B cell (primary cell): ENCODE data around the gene CCSAP. TPM values are rescaled to one million over a fixed set of nuclear protein-coding genes. Genes with fewer than 3 reads are reported as not detected.

ENCODE experiments used
- ATAC-seq: fragments of 200-7000 bp; cut with Tn5 transposase; one replicate; pipeline ENCODE4 v1.10.0; 2021; ENCODE audit warnings: low read depth, mild to moderate bottlenecking, moderate number of reproducible peaks, moderate library complexity
- CTCF ChIA-PET: fragments of 350-600 bp; sonication (Branson Sonifier 250); formaldehyde crosslinking; loops from one replicate; lab custom pipeline; 2021; ENCODE audit warnings: antibody characterized with exemption, inconsistent platforms; lab: Charles Lee
- POLR2A ChIA-PET: fragments of 350-600 bp; sonication (Branson Sonifier 250); formaldehyde crosslinking; loops from one replicate; lab custom pipeline; 2021; ENCODE audit warnings: antibody characterized with exemption; lab: Charles Lee
- DNase-seq: peaks from one replicate; pipeline ENCODE4 v3.0.0; 2013
- H2AFZ ChIP-seq: 2 replicates; pipeline ENCODE4 v1.6.1; 2012; ENCODE audit warnings: mild to moderate bottlenecking, low read depth, low read length; ENCODE audit not compliant: insufficient read depth, poor library complexity, severe bottlenecking
- H3K27ac ChIP-seq, 2 donors: 1 replicate in 1 of 2; 2 replicates in 1 of 2; pipeline ENCODE4 v1.5.1; 2012 to 2013; ENCODE audit warnings: low read length in 2 of 2, mild to moderate bottlenecking in 2 of 2, moderate library complexity in 1 of 2
- H3K27me3 ChIP-seq, 4 experiments: fragments of 200-600 bp in 1 of 4; sonication (generic) in 1 of 4; replicated peaks in 1 of 4; 1 replicate in 2 of 4; 2 replicates in 2 of 4; pipeline versions ENCODE4 v1.6.1 to v1.7.0; 2013 to 2016; ENCODE audit warnings: low read length in 3 of 4, mild to moderate bottlenecking in 2 of 4, mixed read lengths in 1 of 4, moderate library complexity in 1 of 4; ENCODE audit not compliant: insufficient read depth in 4 of 4, control insufficient read depth in 3 of 4; ENCODE audit errors: control extremely low read depth in 1 of 4
- H3K36me3 ChIP-seq, 2 experiments: replicated peaks in 1 of 2; 1 replicate in 1 of 2; 2 replicates in 1 of 2; pipeline versions ENCODE4 v1.6.1 to v1.7.1; 2013; ENCODE audit warnings: low read length in 1 of 2; ENCODE audit not compliant: insufficient read depth in 2 of 2, control insufficient read depth in 1 of 2; ENCODE audit errors: control extremely low read depth in 1 of 2, extremely low read depth in 1 of 2
- H3K4me1 ChIP-seq, 2 donors: fragments of 200-600 bp in 1 of 2; sonication (generic) in 1 of 2; 1 replicate in 1 of 2; 2 replicates in 1 of 2; pipeline versions ENCODE4 v1.5.1 to v1.6.1; 2013 to 2017; ENCODE audit warnings: low read length in 2 of 2; ENCODE audit not compliant: control insufficient read depth in 2 of 2, insufficient read depth in 2 of 2
- H3K4me2 ChIP-seq: replicated peaks from 2 replicates; pipeline ENCODE3; 2012; ENCODE audit warnings: mild to moderate bottlenecking, low read depth, low read length; ENCODE audit not compliant: poor library complexity, severe bottlenecking
- H3K4me3 ChIP-seq, 5 experiments: fragments of 200-600 bp in 1 of 5; sonication (generic) in 1 of 5; 1 replicate in 3 of 5; 2 replicates in 2 of 5; pipeline versions ENCODE4 v1.5.1 to v1.7.0; 2011 to 2016; ENCODE audit warnings: low read length in 4 of 5, mild to moderate bottlenecking in 4 of 5, low read depth in 2 of 5, control low read depth in 1 of 5, moderate library complexity in 1 of 5; ENCODE audit not compliant: insufficient read depth in 1 of 5; ENCODE audit errors: control extremely low read depth in 1 of 5, extremely low read depth in 1 of 5
- H3K79me2 ChIP-seq: fragments of 200-600 bp; sonication (generic); one replicate; pipeline ENCODE4 v1.6.0; 2016; ENCODE audit warnings: low read length; ENCODE audit not compliant: control insufficient read depth, insufficient read depth
- H3K9ac ChIP-seq: fragments of 200-600 bp; sonication (generic); 2 replicates; pipeline ENCODE4 v1.6.1; 2017; ENCODE audit warnings: mild to moderate bottlenecking, low read length, moderate library complexity
- H3K9me3 ChIP-seq, 3 donors: one replicate each; pipeline versions ENCODE4 v1.6.1 to v1.7.1; 2013; ENCODE audit warnings: low read length in 2 of 3; ENCODE audit not compliant: control insufficient read depth in 2 of 3, insufficient read depth in 1 of 3; ENCODE audit errors: control extremely low read depth in 1 of 3
- H4K20me1 ChIP-seq: 2 replicates; pipeline ENCODE4 v1.6.0; 2012; ENCODE audit warnings: mild to moderate bottlenecking, low read length; ENCODE audit not compliant: insufficient read depth, control insufficient read depth, poor library complexity, severe bottlenecking
- H3K27ac Mint-ChIP-seq: one replicate; pipeline ENCODE4 v1.8.0; 2021; ENCODE audit warnings: mixed read lengths
- H3K27me3 Mint-ChIP-seq: one replicate; pipeline ENCODE4 v1.8.0; 2021; ENCODE audit warnings: mixed read lengths
- H3K4me1 Mint-ChIP-seq: one replicate; pipeline ENCODE4 v1.8.0; 2021; ENCODE audit warnings: mixed read lengths
- H3K4me3 Mint-ChIP-seq: one replicate; pipeline ENCODE4 v1.8.0; 2021; ENCODE audit warnings: mixed read lengths
- H3K9me3 Mint-ChIP-seq: one replicate; pipeline ENCODE4 v1.8.0; 2022; ENCODE audit warnings: mixed read lengths; ENCODE audit not compliant: insufficient read depth
- CTCF ChIP-seq: fragments of 200-600 bp; IDR thresholded peaks from one replicate; pipeline ENCODE4 v1.8.0; 2022; ENCODE audit warnings: antibody characterized with exemption, mild to moderate bottlenecking
- EZH2 ChIP-seq: IDR thresholded peaks from 2 replicates; pipeline ENCODE4 v1.6.1; 2012; ENCODE audit warnings: borderline replicate concordance, low read depth, mild to moderate bottlenecking, moderate library complexity, low read length; ENCODE audit not compliant: insufficient read depth, poor library complexity, severe bottlenecking
- WGBS: methylation state at CpG from one replicate; pipeline ENCODE4 v1.1.5; 2013; ENCODE audit warnings: missing lambda C conversion rate; ENCODE audit not compliant: insufficient coverage; 5-methylcytosine and 5-hydroxymethylcytosine counted together
- intact Hi-C: fragments of 100-400 bp; cut with micrococcal nuclease; formaldehyde crosslinking; loops from one replicate; pipeline ENCODE4 v1.10.0; 2022
- polyA plus RNA-seq: library from polyadenylated mRNA; depleted of rRNA; stranded (reverse); fragments of >200 nt; gene quantifications from 2 replicates; pipeline ENCODE4 v1.2.3, GENCODE V29; 2012
- total RNA-seq, 2 donors: library from RNA; stranded (reverse); fragments of 120-200 nt in 1 of 2; gene quantifications; 1 replicate in 1 of 2; 2 replicates in 1 of 2; pipeline versions ENCODE4 v1.2.3 to v1.2.4, GENCODE V29; 2013 to 2022

Gene CCSAP
- total and polyA plus RNA-seq, 2 donors (not counting 1 experiment from before 2014, with no cell fraction given): 3.3 to 15.8 TPM

- Histone ChIP-seq H3K4me1 (no peaks in the 10 kb centered on the region), H3K4me2 (no peak overlapping the region), H3K9me3 (no peaks in the 10 kb centered on the region), H3K79me2 (peaks cover 84% of the 10 kb centered on the region), H2AFZ (no peak overlapping the region), H3K27ac (no peak overlapping the region), H3K4me3 (no peak overlapping the region), H3K36me3 (peaks cover 5 to 12% of the 10 kb centered on the region in 2 experiments), H3K27me3 (no peaks in the 10 kb centered on the region), H4K20me1 (peaks cover 71% of the 10 kb centered on the region), H3K9ac (no peak overlapping the region)
- ChIA-PET CTCF (interaction anchor here (1.2 kb wide), 1 partner anchor 197 kb away, joined by 3 read pairs; no protein-coding TSS in a partner anchor), POLR2A (interaction anchor here (0.6 kb wide), 1 partner anchor 143 kb away, joined by 3 read pairs; no protein-coding TSS in a partner anchor)
- no peak overlapping the region for H3K4me3 Mint-ChIP-seq
- H3K27ac Mint-ChIP-seq: no peak overlapping the region
- no peaks in the 10 kb centered on the region for H3K27me3 Mint-ChIP-seq
- WGBS: 100% methylated on average over 1 of the region's 3 CpGs
- intact Hi-C loops: no loop called here
- no peaks in the 10 kb centered on the region for H3K9me3 Mint-ChIP-seq
- TF ChIP-seq CTCF (no peak), EZH2 (no peak)
- ATAC-seq (no peak), DNase-seq (no peak)
- H3K4me1 Mint-ChIP-seq: peaks cover 39% of the 10 kb centered on the region
Measured at GRCh38 chr1:229284887-229285286, 58.0 kb downstream of the CCSAP start.

- DNase-seq (no peak), ATAC-seq (no peak)
- ChIA-PET CTCF (no interaction called here), POLR2A (no interaction called here)
- WGBS: 100% methylated on average over 1 of the region's 3 CpGs
- H3K4me1 ChIP-seq: peaks cover 0 to 6% of the 10 kb centered on the region in 2 donors
- H3K9me3 Mint-ChIP-seq: no peaks in the 10 kb centered on the region
- no peaks in the 10 kb centered on the region for H3K27me3 ChIP-seq
- H3K27ac Mint-ChIP-seq: no peak overlapping the region
- no peak overlapping the region for H2AFZ ChIP-seq
- H3K9ac ChIP-seq: no peak overlapping the region
- H3K4me1 Mint-ChIP-seq: peaks cover 43% of the 10 kb centered on the region
- no peak overlapping the region for H3K4me3 ChIP-seq
- TF ChIP-seq EZH2: no peak
- no peak for TF ChIP-seq CTCF
- H3K4me3 Mint-ChIP-seq: no peak overlapping the region
- intact Hi-C loops: no loop called here
- H3K4me2 ChIP-seq: no peak overlapping the region
- H4K20me1 ChIP-seq: peaks cover 81% of the 10 kb centered on the region
- no peaks in the 10 kb centered on the region for H3K27me3 Mint-ChIP-seq
- peaks cover 99% of the 10 kb centered on the region for H3K79me2 ChIP-seq
- H3K36me3 ChIP-seq: peaks cover 3% of the 10 kb centered on the region in 2 experiments
- no peak overlapping the region for H3K27ac ChIP-seq
- no peaks in the 10 kb centered on the region for H3K9me3 ChIP-seq
Measured at GRCh38 chr1:229283183-229283611, 59.6 kb downstream of the CCSAP start.
